AG10803 (cell line): ENCODE measurements around the gene ASIC4.

Experiments
- DNase-seq: peaks from one replicate; pipeline ENCODE4 v3.0.0; 2010; ENCODE audit warnings: low read depth
- H3K4me3 ChIP-seq: 2 replicates; pipeline ENCODE4 v1.5.1; 2011; ENCODE audit warnings: mild to moderate bottlenecking, low read length, control low read depth
- CTCF ChIP-seq: conservative IDR thresholded peaks from 2 replicates; pipeline ENCODE4 v1.5.1; 2011; ENCODE audit warnings: mild to moderate bottlenecking, low read length, control low read depth, inconsistent platforms

The ASIC4 gene

GRCh38 chr2:219511547-219512325 lies 2.5 kb upstream of the ASIC4 start:
- H3K4me3 ChIP-seq, result no peak overlapping the region
- no peak for TF ChIP-seq CTCF
- no peak for DNase-seq

DNA sequence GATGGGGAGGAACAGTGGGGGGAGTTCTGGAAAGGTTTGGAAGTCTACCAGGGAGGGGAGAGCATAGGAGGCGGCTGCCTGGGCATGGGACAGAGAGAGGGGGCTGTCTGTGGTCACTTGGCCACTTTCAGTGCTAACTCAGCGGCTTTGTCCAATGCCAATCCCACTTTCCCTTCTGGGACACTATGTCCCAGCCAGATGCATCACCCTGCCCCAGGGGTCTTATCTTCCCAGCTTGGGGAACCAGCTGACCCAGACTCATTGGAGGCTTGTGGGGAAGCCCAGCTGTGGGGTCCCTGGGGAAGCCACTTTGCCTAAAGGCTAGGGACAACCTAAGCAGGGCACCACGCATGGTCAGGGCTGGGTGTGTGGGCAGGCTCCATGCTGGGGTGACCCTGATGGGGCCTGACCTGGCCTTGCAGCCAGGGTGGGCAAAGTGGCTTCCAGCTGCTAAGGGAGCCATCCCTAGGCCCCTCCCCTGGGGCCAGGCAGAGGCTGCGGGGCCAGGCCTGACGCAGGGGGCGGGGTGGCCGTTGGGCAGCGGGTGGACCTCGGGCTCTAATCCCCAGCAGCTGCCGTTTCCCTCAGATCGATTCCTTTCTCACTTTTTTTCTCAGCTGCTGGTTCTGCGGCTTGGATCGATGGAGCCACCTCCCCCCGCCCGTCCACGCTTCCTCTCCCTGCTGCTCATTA lies 1.6 kb upstream of the ASIC4 start:
- TF ChIP-seq CTCF, result no peak
- H3K4me3 ChIP-seq, result no peak overlapping the region
- no peak for DNase-seq

DNA sequence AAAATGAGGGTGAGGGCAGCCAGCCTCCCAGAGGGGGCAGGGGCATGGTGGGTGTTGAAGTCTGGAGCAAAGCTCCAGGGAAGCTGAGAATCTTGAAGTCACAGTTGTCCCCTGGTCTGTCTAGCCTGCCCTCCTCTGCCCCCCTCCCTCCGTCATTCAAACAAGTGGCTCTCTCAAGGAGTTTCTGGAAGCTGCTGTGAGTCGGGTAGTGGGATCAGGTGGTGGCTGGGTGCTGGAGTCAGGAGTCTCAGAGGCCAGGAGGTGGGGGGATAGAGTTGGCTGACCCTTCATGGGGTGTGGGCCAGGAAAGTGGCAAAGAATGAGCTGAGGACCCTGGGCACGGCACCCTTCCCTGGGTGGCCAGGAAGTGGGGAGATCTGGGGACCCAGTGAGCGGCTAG lies 495 bp upstream of the ASIC4 start:
- DNase-seq, result no peak
- no peak for TF ChIP-seq CTCF
- no peak overlapping the region for H3K4me3 ChIP-seq

DNA sequence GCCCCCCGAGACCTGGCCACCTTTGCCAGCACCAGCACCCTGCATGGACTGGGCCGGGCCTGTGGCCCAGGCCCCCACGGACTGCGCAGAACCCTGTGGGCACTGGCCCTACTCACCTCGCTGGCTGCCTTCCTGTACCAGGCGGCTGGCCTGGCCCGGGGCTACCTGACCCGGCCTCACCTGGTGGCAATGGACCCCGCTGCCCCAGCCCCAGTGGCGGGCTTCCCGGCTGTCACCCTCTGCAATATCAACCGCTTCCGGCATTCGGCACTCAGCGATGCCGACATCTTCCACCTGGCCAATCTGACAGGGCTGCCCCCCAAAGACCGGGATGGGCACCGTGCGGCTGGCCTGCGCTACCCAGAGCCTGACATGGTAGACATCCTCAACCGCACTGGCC lies 554 bp downstream of the ASIC4 start:
- H3K4me3 ChIP-seq, result no peak overlapping the region
- TF ChIP-seq CTCF, result no peak
- DNase-seq, result no peak

- no peak overlapping the region for H3K4me3 ChIP-seq
- DNase-seq, result no peak
- no peak for TF ChIP-seq CTCF
These were observed 1.8 kb downstream of the ASIC4 start for GRCh38 chr2:219515874-219516629.

- no peak overlapping the region for H3K4me3 ChIP-seq
- DNase-seq, result no peak
- no peak for TF ChIP-seq CTCF
These were observed 2.6 kb downstream of the ASIC4 start for GRCh38 chr2:219516888-219517287.
